Lung (tissue), 12 donors: ENCODE measurements around the gene SLC26A6. TPM values are rescaled to one million over a fixed set of nuclear protein-coding genes. Genes with fewer than 3 reads are reported as not detected.

Source experiments
- ATAC-seq: fragments of 200-7000 bp; cut with Tn5 transposase; one replicate; pipeline ENCODE4 v1.9.1; 2020; ENCODE audit warnings: moderate number of reproducible peaks; ENCODE audit not compliant: insufficient read depth, low FRiP score
- DNase-seq, 3 donors: peaks; one replicate each; pipeline ENCODE4 v3.0.0-alpha.2; 2013 to 2017
- H3K27ac ChIP-seq, 2 donors: one replicate each; pipeline ENCODE4 v1.5.1; 2013; ENCODE audit warnings: mild to moderate bottlenecking in 2 of 2, moderate library complexity in 2 of 2, control low read depth in 1 of 2, inconsistent platforms in 1 of 2, low read depth in 1 of 2, low read length in 1 of 2
- H3K27me3 ChIP-seq, 3 donors: one replicate each; pipeline ENCODE4 v1.5.1; 2013; ENCODE audit warnings: low read length in 2 of 3; ENCODE audit not compliant: control insufficient read depth in 3 of 3, insufficient read depth in 3 of 3
- H3K36me3 ChIP-seq, 4 donors: one replicate each; pipeline ENCODE4 v1.5.1; 2013; ENCODE audit warnings: low read length in 4 of 4, mild to moderate bottlenecking in 1 of 4, moderate library complexity in 1 of 4; ENCODE audit not compliant: control insufficient read depth in 4 of 4, insufficient read depth in 4 of 4
- H3K4me1 ChIP-seq, 5 donors: one replicate each; pipeline ENCODE4 v1.5.1; 2013; ENCODE audit warnings: low read length in 5 of 5, mild to moderate bottlenecking in 2 of 5, moderate library complexity in 1 of 5; ENCODE audit not compliant: control insufficient read depth in 5 of 5, insufficient read depth in 5 of 5
- H3K4me3 ChIP-seq: one replicate; pipeline ENCODE4 v1.5.1; 2013; ENCODE audit warnings: mild to moderate bottlenecking, control low read depth, moderate library complexity
- H3K9ac ChIP-seq, 2 donors: one replicate each; pipeline ENCODE4 v1.5.1; 2013; ENCODE audit warnings: low read length in 2 of 2, control low read depth in 1 of 2; ENCODE audit not compliant: insufficient read depth in 1 of 2
- H3K9me3 ChIP-seq, 4 donors: one replicate each; pipeline ENCODE4 v1.5.1; 2013; ENCODE audit warnings: low read length in 3 of 4, mild to moderate bottlenecking in 1 of 4, moderate library complexity in 1 of 4; ENCODE audit not compliant: control insufficient read depth in 4 of 4, insufficient read depth in 3 of 4
- CTCF ChIP-seq: IDR thresholded peaks from 2 replicates; pipeline ENCODE4 v1.5.1; 2012; ENCODE audit warnings: mild to moderate bottlenecking; ENCODE audit errors: control extremely low read depth, extremely low read depth
- WGBS, 2 donors: extraction: QIAGEN DNeasy Blood & Tissue Kit; methylation state at CpG; one replicate each; pipeline ENCODE4 v1.1.7; 2013; 5-methylcytosine and 5-hydroxymethylcytosine counted together
- polyA plus RNA-seq, 2 donors: library from polyadenylated mRNA; stranded (reverse); fragments of 200-250 nt; gene quantifications; one replicate each; pipeline ENCODE4 v1.2.1, GENCODE V29; 2013
- total RNA-seq, 2 donors: library from RNA; depleted of rRNA in 1 of 2; stranded (reverse); fragments of >200 nt in 1 of 2; gene quantifications; one replicate each; pipeline ENCODE4 v1.2.1, GENCODE V29; 2014 to 2021
- donor health status: control.
- donor health status: control.
- donor health status: Bipolar disorder and iron deficiency.
- donor health status: healthy.
- donor health status: DM: yes; HTN: yes; CAD: no.

Gene SLC26A6
- total and polyA plus RNA-seq, 4 donors = 14.6 to 24.5 (median 19.6) TPM

GRCh38 chr3:48592519-48593087 is 42.7 kb downstream of the SLC26A6 start:
- H3K27me3 ChIP-seq = peaks cover 0 to 19% (median 0%) of the 10 kb centered on the region in 3 donors
- peaks cover 0 to 20% (median 9%) of the 10 kb centered on the region in 5 donors for H3K4me1 ChIP-seq
- DNase-seq = no peak
- H3K27ac ChIP-seq = no peak overlapping the region
- ATAC-seq = no peak
- H3K9me3 ChIP-seq = no peaks in the 10 kb centered on the region
- peaks cover 0 to 2% (median under 1%) of the 10 kb centered on the region in 4 donors for H3K36me3 ChIP-seq
- no peak overlapping the region for H3K4me3 ChIP-seq
- H3K9ac ChIP-seq = no peak overlapping the region
- no peak for TF ChIP-seq CTCF
- 90 to 92% methylated on average over 21 of the region's 21 CpGs for WGBS, 2 donors

- no peak for TF ChIP-seq CTCF
- no peak for DNase-seq
- ATAC-seq = no peak
- WGBS, 2 donors = 88 to 95% methylated on average over 22 of the region's 22 CpGs
- no peak overlapping the region for H3K4me3 ChIP-seq
- no peak overlapping the region for H3K27ac ChIP-seq
- peaks cover 0 to 19% (median 0%) of the 10 kb centered on the region in 3 donors for H3K27me3 ChIP-seq
- no peaks in the 10 kb centered on the region for H3K36me3 ChIP-seq
- H3K4me1 ChIP-seq = peaks cover 0 to 20% (median 9%) of the 10 kb centered on the region in 5 donors
- no peaks in the 10 kb centered on the region for H3K9me3 ChIP-seq
- no peak overlapping the region for H3K9ac ChIP-seq
These were observed 43.3 kb downstream of the SLC26A6 start for GRCh38 chr3:48591886-48592518.

GRCh38 chr3:48591436-48591835 is 43.8 kb downstream of the SLC26A6 start:
- WGBS, 2 donors = 88 to 93% methylated on average over 14 of the region's 14 CpGs
- Histone ChIP-seq H3K9me3 (no peaks in the 10 kb centered on the region), H3K36me3 (no peaks in the 10 kb centered on the region), H3K4me1 (peaks cover 0 to 20% (median 9%) of the 10 kb centered on the region in 5 donors), H3K9ac (no peak overlapping the region), H3K27me3 (peaks cover 0 to 19% (median 0%) of the 10 kb centered on the region in 3 donors), H3K27ac (no peak overlapping the region), H3K4me3 (no peak overlapping the region)
- no peak for ATAC-seq
- TF ChIP-seq CTCF = no peak
- DNase-seq = no peak
